ENCODE measurements around the gene BFSP2. TPM values are rescaled to one million over a fixed set of nuclear protein-coding genes. Genes with fewer than 3 reads are reported as not detected.

Gene BFSP2
- total RNA-seq, 1 donor from 2014 or later = not detected

- TF ChIP-seq CTCF (IDR thresholded peaks at IDR 0.05; ENCODE audit: insufficient read depth, low read length, poor library complexity, severe bottlenecking) = no peak
- DNase-seq (ENCODE audit: low read depth) = no peak
Observed at GRCh38 chr3:133503409-133503808, 103.6 kb downstream of the BFSP2 start.

GRCh38 chr3:133504736-133505135, 104.9 kb downstream of the BFSP2 start:
- Histone ChIP-seq H3K36me3 (ENCODE audit: control insufficient read depth, insufficient read depth, low read length) (no peaks in the 10 kb centered on the region), H3K4me3 (ENCODE audit: low read depth, low read length) (no peak overlapping the region), H3K27me3 (ENCODE audit: control insufficient read depth, insufficient read depth, low read length) (no peaks in the 10 kb centered on the region)
- no peak for DNase-seq (ENCODE audit: low read depth)
- no peak for TF ChIP-seq CTCF (IDR thresholded peaks at IDR 0.05; ENCODE audit: insufficient read depth, low read length, poor library complexity, severe bottlenecking)

More at GRCh38 chr3:133503409-133503808, 103.6 kb downstream of the BFSP2 start:
- H3K27me3 ChIP-seq (ENCODE audit: control insufficient read depth, insufficient read depth, low read length) = no peaks in the 10 kb centered on the region
- no peaks in the 10 kb centered on the region for H3K36me3 ChIP-seq (ENCODE audit: control insufficient read depth, insufficient read depth, low read length)
- H3K4me3 ChIP-seq (ENCODE audit: low read depth, low read length) = no peak overlapping the region

GRCh38 chr3:133505813-133506212, 106.0 kb downstream of the BFSP2 start:
- Histone ChIP-seq H3K27me3 (ENCODE audit: control insufficient read depth, insufficient read depth, low read length) (no peaks in the 10 kb centered on the region), H3K4me3 (ENCODE audit: low read depth, low read length) (no peak overlapping the region), H3K36me3 (ENCODE audit: control insufficient read depth, insufficient read depth, low read length) (no peaks in the 10 kb centered on the region)
- no peak for DNase-seq (ENCODE audit: low read depth)
- TF ChIP-seq CTCF (IDR thresholded peaks at IDR 0.05; ENCODE audit: insufficient read depth, low read length, poor library complexity, severe bottlenecking) = no peak

GRCh38 chr3:133506215-133506901, 106.5 kb downstream of the BFSP2 start:
- DNase-seq (ENCODE audit: low read depth) = no peak
- no peak overlapping the region for H3K4me3 ChIP-seq (ENCODE audit: low read depth, low read length)
- H3K27me3 ChIP-seq (ENCODE audit: control insufficient read depth, insufficient read depth, low read length) = no peaks in the 10 kb centered on the region
- H3K36me3 ChIP-seq (ENCODE audit: control insufficient read depth, insufficient read depth, low read length) = no peaks in the 10 kb centered on the region
- no peak for TF ChIP-seq CTCF (IDR thresholded peaks at IDR 0.05; ENCODE audit: insufficient read depth, low read length, poor library complexity, severe bottlenecking)

- TF ChIP-seq CTCF (IDR thresholded peaks at IDR 0.05; ENCODE audit: insufficient read depth, low read length, poor library complexity, severe bottlenecking) = no peak
- H3K36me3 ChIP-seq (ENCODE audit: control insufficient read depth, insufficient read depth, low read length) = no peaks in the 10 kb centered on the region
- H3K4me3 ChIP-seq (ENCODE audit: low read depth, low read length) = no peak overlapping the region
- no peaks in the 10 kb centered on the region for H3K27me3 ChIP-seq (ENCODE audit: control insufficient read depth, insufficient read depth, low read length)
- no peak for DNase-seq (ENCODE audit: low read depth)
Observed at GRCh38 chr3:133509488-133509887, 109.6 kb downstream of the BFSP2 start.
